Testis (tissue), 3 donors: ENCODE data around the gene GPS1. TPM values are rescaled to one million over a fixed set of nuclear protein-coding genes. Genes with fewer than 3 reads are reported as not detected.

Experiments
- DNase-seq: peaks from one replicate; pipeline ENCODE4 v3.0.0-alpha.2; 2019
- H3K27ac ChIP-seq, 2 donors: fragments of 200-600 bp; sonication (generic); one replicate each; pipeline ENCODE4 v1.5.1; 2019
- H3K27me3 ChIP-seq: fragments of 200-600 bp; sonication (generic); one replicate; pipeline ENCODE4 v1.5.1; 2019
- H3K36me3 ChIP-seq: fragments of 200-600 bp; sonication (generic); one replicate; pipeline ENCODE4 v1.5.1; 2017; ENCODE audit warnings: low read depth; ENCODE audit errors: missing control alignments
- H3K4me1 ChIP-seq: fragments of 200-600 bp; sonication (generic); one replicate; pipeline ENCODE4 v1.5.1; 2019
- H3K4me3 ChIP-seq, 2 donors: fragments of 200-600 bp; sonication (generic); one replicate each; pipeline ENCODE4 v1.5.1; 2017 to 2019
- H3K9me3 ChIP-seq: fragments of 200-600 bp; sonication (generic); one replicate; pipeline ENCODE4 v1.5.1; 2017
- POLR2A ChIP-seq: fragments of 450-650 bp; IDR thresholded peaks from one replicate; pipeline ENCODE4 v1.6.1; 2017; ENCODE audit warnings: antibody characterized with exemption, mild to moderate bottlenecking, moderate library complexity
- WGBS, 2 donors: methylation state at CpG; one replicate each; pipeline ENCODE4 v1.1.5; 2018; 5-methylcytosine and 5-hydroxymethylcytosine counted together
- intact Hi-C: fragments of 100-400 bp; cut with DNase I; formaldehyde crosslinking; loops from one replicate; pipeline ENCODE4 v1.15.1; 2023; ENCODE audit warnings: low total_unique reads
- polyA plus RNA-seq: library from polyadenylated mRNA; stranded (reverse); fragments of 350-450 nt; fragmentation: Illumina TruSeq; extraction: RNeasy Lipid Tissue Mini Kit (QIAGEN cat#74804); gene quantifications from one replicate; pipeline ENCODE4 v1.2.3, GENCODE V29; 2014; ENCODE audit warnings: low read depth, low replicate concordance; ENCODE audit not compliant: insufficient read depth
- total RNA-seq, 2 donors: library from RNA; depleted of rRNA; stranded (reverse); fragments of >200 nt; gene quantifications; one replicate each; pipeline ENCODE4 v1.2.3, GENCODE V29; 2016
- TF ChIP-seq, protein P1 (sequence below), 3 experiments: fragments of 450-650 bp in 2 of 3; fragments of 200-600 bp in 1 of 3; sonication (generic) in 1 of 3; IDR thresholded peaks; one replicate each; pipeline ENCODE4 v1.5.1; 2016 to 2019; ENCODE audit warnings: antibody characterized with exemption in 3 of 3, mild to moderate bottlenecking in 2 of 3, moderate library complexity in 1 of 3

GPS1 gene
- total and polyA plus RNA-seq, 3 donors from 2014 or later, result 170 to 190 (median 178) TPM

DNA sequence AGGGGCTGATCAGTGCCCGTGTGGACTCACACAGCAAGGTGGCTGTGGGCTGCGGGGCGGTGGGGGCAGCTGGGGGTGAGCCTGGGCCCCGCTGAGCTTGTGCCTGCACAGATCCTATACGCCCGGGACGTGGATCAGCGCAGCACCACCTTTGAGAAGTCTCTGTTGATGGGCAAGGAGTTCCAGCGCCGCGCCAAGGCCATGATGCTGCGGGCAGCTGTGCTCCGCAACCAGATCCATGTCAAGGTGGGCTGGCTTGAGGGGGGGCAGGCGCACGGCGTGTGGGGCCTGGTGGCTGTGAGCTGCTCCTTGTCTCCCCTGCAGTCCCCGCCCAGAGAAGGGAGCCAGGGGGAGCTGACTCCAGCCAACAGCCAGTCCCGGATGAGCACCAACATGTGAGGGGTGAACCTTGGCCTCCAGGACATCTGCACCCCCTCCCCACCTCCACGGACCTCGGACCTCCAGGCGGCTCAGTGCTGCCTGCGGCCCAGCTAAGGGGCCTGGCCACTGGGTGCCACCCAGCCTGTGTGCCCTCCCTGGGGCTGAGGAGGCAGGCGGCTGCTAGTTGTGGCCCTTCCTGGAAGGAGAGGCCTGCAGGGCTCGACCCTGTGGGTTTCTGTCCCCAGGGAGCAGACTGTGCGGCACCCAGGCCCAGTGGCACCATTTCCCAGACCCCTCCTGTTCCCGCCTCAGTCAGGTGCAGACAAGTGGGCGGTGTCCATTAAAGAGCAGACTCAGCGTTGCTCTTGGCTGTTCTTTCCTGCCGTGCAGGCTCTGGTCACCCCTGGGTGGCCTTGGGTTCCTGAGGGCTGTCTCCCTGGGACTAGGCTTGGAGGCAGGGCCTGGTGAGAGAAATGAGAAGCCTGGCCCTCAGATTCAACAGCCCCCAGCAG lies 5.3 kb downstream of the GPS1 start:
- intact Hi-C loops, result no loop called here
- WGBS, 2 donors, result 72 to 76% methylated on average over 7 to 24 of the region's 29 CpGs

DNA sequence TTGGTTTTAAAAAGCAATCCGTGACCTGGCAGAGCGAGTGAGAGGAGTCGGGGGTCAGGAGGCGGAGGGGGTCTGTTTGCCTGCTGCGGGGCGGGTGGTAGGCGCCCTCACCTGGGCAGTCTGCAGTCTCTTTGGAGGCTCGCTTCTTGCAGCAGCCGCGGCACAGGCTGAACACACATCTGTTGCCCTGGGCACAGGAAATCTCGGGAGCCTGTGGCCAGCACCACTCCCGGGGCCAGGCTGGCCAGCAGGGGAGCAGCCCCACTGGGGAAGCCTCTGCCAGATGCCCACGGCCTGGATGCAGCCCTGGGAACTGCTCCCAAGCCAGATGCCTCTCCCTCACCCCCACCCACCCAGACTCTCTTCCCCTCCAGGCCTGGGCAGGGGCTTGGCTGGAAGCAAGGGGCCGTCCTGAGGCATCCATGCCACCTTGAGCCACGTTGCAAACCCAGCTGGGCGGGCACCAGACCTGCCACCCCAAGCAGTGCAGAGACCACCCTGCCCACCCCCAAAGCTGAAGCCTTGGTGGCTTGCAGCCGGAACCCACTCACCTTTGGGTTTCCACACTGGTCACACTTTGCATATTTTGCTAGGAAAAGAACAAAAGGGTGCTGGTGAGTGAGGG lies 6.6 kb downstream of the GPS1 start:
- WGBS, 2 donors, result 77 to 85% methylated on average over 10 to 17 of the region's 17 CpGs
- Histone ChIP-seq H3K4me3 (no peak overlapping the region), H3K27ac (no peak overlapping the region), H3K36me3 (no peaks in the 10 kb centered on the region), H3K27me3 (no peaks in the 10 kb centered on the region), H3K4me1 (peaks cover under 1% of the 10 kb centered on the region), H3K9me3 (no peaks in the 10 kb centered on the region)
- intact Hi-C loops, result no loop called here
- TF ChIP-seq POLR2A, result no peak
- TF ChIP-seq, protein P1, sequence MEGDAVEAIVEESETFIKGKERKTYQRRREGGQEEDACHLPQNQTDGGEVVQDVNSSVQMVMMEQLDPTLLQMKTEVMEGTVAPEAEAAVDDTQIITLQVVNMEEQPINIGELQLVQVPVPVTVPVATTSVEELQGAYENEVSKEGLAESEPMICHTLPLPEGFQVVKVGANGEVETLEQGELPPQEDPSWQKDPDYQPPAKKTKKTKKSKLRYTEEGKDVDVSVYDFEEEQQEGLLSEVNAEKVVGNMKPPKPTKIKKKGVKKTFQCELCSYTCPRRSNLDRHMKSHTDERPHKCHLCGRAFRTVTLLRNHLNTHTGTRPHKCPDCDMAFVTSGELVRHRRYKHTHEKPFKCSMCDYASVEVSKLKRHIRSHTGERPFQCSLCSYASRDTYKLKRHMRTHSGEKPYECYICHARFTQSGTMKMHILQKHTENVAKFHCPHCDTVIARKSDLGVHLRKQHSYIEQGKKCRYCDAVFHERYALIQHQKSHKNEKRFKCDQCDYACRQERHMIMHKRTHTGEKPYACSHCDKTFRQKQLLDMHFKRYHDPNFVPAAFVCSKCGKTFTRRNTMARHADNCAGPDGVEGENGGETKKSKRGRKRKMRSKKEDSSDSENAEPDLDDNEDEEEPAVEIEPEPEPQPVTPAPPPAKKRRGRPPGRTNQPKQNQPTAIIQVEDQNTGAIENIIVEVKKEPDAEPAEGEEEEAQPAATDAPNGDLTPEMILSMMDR (IDR thresholded peaks at IDR 0.05), result no peak
- DNase-seq, result no peak

More for the DNA sequence above, 5.3 kb downstream of the GPS1 start:
- no peak for DNase-seq
- Histone ChIP-seq H3K27ac (no peak overlapping the region), H3K4me1 (peaks cover 11% of the 10 kb centered on the region), H3K9me3 (no peaks in the 10 kb centered on the region), H3K36me3 (no peaks in the 10 kb centered on the region), H3K27me3 (no peaks in the 10 kb centered on the region), H3K4me3 (no peak overlapping the region)
- TF ChIP-seq, protein P1 (IDR thresholded peaks at IDR 0.05), result no peak
- TF ChIP-seq POLR2A, result no peak

DNA sequence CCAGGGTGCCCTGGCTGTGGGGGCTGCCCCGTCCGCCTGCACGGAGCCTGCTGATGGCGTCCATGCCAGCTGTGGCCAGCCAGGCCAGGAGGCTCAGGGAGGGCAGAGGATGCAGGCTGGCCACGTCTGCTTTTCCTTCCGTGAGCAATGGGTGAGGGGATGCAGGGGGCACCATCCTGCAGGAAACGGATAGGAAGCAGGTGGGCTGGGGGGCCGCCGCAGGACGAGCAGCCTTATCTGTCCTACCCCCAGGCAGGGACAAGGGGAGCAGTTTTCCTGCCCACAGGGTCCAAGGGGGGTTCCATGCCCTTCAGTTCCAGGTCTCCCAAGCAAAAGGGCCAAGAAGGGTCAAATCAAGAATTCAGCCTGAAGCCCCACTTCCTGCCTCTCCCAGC lies 7.2 kb downstream of the GPS1 start:
- no peaks in the 10 kb centered on the region for H3K27me3 ChIP-seq
- no peaks in the 10 kb centered on the region for H3K9me3 ChIP-seq
- TF ChIP-seq, protein P1 (IDR thresholded peaks at IDR 0.05), result no peak
- TF ChIP-seq POLR2A, result no peak
- no peak overlapping the region for H3K27ac ChIP-seq
- no peak for DNase-seq
- 78 to 85% methylated on average over 4 to 10 of the region's 10 CpGs for WGBS, 2 donors
- no peaks in the 10 kb centered on the region for H3K36me3 ChIP-seq
- intact Hi-C loops, result no loop called here
- no peak overlapping the region for H3K4me3 ChIP-seq
- H3K4me1 ChIP-seq, result no peaks in the 10 kb centered on the region

DNA sequence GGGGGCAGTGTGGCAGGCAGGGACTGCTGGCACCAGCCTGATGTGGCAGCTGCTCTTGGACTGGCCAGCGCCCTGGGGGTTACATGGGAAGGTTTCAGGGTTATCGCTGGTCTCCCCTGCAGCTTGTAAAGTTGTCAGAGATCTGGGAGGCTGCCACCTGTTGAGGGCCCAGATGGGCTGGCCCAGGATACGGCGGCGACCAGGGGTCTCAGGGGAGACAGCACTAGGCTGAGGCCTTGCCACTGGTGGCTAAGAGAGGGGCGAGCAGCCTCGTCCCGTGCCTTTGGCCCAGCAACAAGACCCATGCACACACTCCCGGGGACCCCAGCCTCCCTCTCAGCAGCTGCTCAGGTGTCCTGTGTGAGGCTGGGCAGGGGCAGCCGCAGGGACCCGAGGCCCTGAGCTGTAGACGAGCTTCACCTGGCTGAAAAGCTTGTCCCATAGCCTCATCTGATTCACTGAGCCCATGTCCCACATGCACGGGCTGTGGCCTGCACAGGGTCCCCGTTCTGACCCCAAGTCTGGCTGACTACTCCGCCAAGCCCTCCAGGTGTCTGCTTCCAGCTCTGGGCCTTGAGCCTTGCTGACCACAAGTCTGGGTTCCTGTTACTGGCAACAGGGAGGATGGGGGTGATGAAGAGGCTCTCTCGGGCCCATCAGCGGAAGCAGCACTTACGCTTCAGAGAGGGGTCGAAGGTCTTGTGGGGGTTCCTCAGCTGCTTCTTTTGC lies 7.7 kb downstream of the GPS1 start:
- intact Hi-C loops, result no loop called here
- no peaks in the 10 kb centered on the region for H3K36me3 ChIP-seq

More for the DNA sequence above, 7.7 kb downstream of the GPS1 start:
- Histone ChIP-seq H3K4me3 (no peak overlapping the region), H3K9me3 (no peaks in the 10 kb centered on the region), H3K4me1 (peaks cover 5% of the 10 kb centered on the region), H3K27ac (no peak overlapping the region), H3K27me3 (no peaks in the 10 kb centered on the region)
- 73 to 75% methylated on average over 16 to 19 of the region's 19 CpGs for WGBS, 2 donors
- TF ChIP-seq, protein P1 (IDR thresholded peaks at IDR 0.05), result no peak
- no peak for TF ChIP-seq POLR2A
- DNase-seq, result no peak
